DMS79 (cell line): Measurements from ENCODE around the gene SPECC1.
"Not testable (repeated sequence)": the region's sequence is repeated elsewhere in the genome, so short reads cannot be mapped to it uniquely, and the experiment has no call there.

Experiments used
- DNase-seq: peaks from one replicate; lab custom pipeline; 2025; lab: John Stamatoyannopoulos, UW

SPECC1 gene

GRCh38 chr17:20092973-20093626, 83.9 kb downstream of the SPECC1 start:
- DNase-seq = peak; percentile 68

- no peak for DNase-seq
Measured at GRCh38 chr17:20094777-20095176, 85.6 kb downstream of the SPECC1 start.

- no peak for DNase-seq
Measured at GRCh38 chr17:20095336-20096080, 86.3 kb downstream of the SPECC1 start.

- DNase-seq = no peak
Measured at GRCh38 chr17:20096430-20096829, 87.3 kb downstream of the SPECC1 start.

GRCh38 chr17:20097330-20097729, 88.2 kb downstream of the SPECC1 start:
- peak; percentile 44 for DNase-seq

GRCh38 chr17:20098314-20098713, 89.2 kb downstream of the SPECC1 start:
- no peak for DNase-seq

GRCh38 chr17:20100806-20101205, 91.6 kb downstream of the SPECC1 start:
- not testable (repeated sequence) for DNase-seq

GRCh38 chr17:20103454-20104446, 94.6 kb downstream of the SPECC1 start:
- no peak for DNase-seq

- DNase-seq = no peak
Measured at GRCh38 chr17:20105539-20106280, 96.6 kb downstream of the SPECC1 start.

- not testable (repeated sequence) for DNase-seq
Measured at GRCh38 chr17:20106446-20106845, 97.3 kb downstream of the SPECC1 start.

- no peak for DNase-seq
Measured at GRCh38 chr17:20109076-20109475, 99.9 kb downstream of the SPECC1 start.

GRCh38 chr17:20111538-20111937, 102.4 kb downstream of the SPECC1 start:
- DNase-seq = no peak

GRCh38 chr17:20114466-20114865, 105.3 kb downstream of the SPECC1 start:
- no peak for DNase-seq

GRCh38 chr17:20116683-20117309, 107.6 kb downstream of the SPECC1 start:
- DNase-seq = no peak

GRCh38 chr17:20118280-20118679, 109.1 kb downstream of the SPECC1 start:
- DNase-seq = no peak

- no peak for DNase-seq
Measured at GRCh38 chr17:20120836-20121235, 111.7 kb downstream of the SPECC1 start.

GRCh38 chr17:20121359-20122253, 112.4 kb downstream of the SPECC1 start:
- DNase-seq = no peak

- DNase-seq = no peak
Measured at GRCh38 chr17:20122254-20122879, 113.2 kb downstream of the SPECC1 start.

GRCh38 chr17:20123209-20123608, 114.0 kb downstream of the SPECC1 start:
- no peak for DNase-seq

- DNase-seq = no peak
Measured at GRCh38 chr17:20125724-20126123, 116.6 kb downstream of the SPECC1 start.
